GM21825 (cell line): ENCODE data around the gene NFIL3.
A peak's percentile ranks its signal among the peaks of the same experiment; 100 is the strongest.
"Not testable (repeated sequence)": the region's sequence is repeated elsewhere in the genome, so short reads cannot be mapped to it uniquely, and the experiment has no call there.

ENCODE experiments used
- ATAC-seq: cut with Tn5 transposase; IDR thresholded peaks from one replicate; pipeline ENCODE4 v1.9.1; 2021; ENCODE audit warnings: mild to moderate bottlenecking, moderate library complexity; ENCODE audit not compliant: unreplicated experiment

Gene NFIL3, protein sequence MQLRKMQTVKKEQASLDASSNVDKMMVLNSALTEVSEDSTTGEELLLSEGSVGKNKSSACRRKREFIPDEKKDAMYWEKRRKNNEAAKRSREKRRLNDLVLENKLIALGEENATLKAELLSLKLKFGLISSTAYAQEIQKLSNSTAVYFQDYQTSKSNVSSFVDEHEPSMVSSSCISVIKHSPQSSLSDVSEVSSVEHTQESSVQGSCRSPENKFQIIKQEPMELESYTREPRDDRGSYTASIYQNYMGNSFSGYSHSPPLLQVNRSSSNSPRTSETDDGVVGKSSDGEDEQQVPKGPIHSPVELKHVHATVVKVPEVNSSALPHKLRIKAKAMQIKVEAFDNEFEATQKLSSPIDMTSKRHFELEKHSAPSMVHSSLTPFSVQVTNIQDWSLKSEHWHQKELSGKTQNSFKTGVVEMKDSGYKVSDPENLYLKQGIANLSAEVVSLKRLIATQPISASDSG

DNA sequence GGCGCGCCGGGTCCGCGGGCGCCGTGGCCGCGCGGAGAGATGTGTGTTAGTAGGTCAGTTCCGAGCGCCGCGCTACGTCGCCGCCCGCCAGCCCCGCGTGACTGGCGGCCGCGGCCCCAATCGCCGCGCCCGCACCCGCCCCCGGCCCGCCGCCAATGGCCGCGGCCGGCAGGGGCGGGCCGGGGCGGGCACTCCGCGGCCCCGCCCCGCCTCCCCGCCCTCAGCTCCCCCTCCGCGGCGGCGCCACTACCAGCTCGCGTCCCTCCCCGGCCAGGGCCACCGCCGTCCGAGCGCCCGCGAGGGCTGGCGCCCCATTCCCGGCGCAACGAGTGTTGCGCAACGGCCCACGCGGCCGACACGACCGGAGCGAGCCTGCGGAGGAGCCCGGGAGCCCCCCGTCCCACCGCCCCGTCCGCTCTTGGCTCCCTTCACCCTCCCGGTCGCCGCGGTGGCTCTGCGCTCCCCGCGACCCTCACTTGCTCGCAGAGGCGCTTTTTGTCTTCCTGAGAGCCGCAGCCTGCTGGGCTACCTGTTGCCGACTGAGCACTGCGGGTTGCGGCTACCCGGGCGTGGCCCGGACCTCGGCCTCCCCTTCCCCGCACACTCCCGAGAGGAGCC is at the start of gene NFIL3:
Gene NFIL3, minus strand, starts transcription at position 48 of the 618 bp plus-strand sequence. CDS start 13,098 bp downstream, outside the sequence.
- peak; percentile 69 for ATAC-seq

DNA sequence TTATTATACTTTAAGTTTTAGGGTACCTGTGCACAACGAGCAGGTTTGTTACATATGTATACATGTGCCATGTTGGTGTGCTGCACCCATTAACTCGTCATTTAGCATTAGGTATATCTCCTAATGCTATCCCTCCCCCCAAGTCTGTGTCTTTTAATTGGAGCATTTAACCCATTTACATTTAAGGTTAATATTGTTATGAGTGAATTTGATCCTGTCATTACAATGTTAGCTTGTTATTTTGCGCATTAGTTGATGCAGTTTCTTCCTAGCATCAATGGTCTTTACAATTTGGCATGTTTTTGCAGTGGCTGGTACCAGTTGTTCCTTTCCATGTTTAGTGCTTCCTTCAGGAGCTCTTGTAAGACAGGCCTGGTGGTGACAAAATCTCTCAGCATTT is 47.9 kb upstream of the NFIL3 start:
- not testable (repeated sequence) for ATAC-seq

- ATAC-seq, result no peak
These were observed 41.8 kb upstream of the NFIL3 start for GRCh38 chr9:91465420-91465819.

DNA sequence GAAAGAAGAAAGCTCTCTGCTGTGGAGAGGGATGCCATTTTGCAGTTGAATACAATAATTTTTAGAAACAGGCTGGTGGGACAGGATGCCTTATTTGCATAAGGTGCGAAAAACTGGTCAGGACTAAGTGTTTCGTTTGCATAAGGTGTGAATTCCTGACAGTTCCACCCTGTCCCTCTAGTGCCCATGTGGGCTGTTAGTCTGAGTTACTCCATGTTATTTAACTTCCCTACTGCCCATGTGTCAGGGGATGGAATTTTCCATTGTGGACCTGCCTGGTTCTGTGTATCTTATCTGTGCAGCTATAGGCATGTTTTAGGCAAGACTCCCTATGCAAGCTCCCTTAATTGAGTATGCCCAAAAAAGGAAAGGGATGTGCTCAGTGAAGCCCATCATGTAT is 35.3 kb upstream of the NFIL3 start:
- no peak for ATAC-seq

- ATAC-seq, result no peak
These were observed 29.2 kb upstream of the NFIL3 start for GRCh38 chr9:91452844-91453243.

- ATAC-seq, result no peak
These were observed 28.0 kb upstream of the NFIL3 start for GRCh38 chr9:91451431-91452270.

DNA sequence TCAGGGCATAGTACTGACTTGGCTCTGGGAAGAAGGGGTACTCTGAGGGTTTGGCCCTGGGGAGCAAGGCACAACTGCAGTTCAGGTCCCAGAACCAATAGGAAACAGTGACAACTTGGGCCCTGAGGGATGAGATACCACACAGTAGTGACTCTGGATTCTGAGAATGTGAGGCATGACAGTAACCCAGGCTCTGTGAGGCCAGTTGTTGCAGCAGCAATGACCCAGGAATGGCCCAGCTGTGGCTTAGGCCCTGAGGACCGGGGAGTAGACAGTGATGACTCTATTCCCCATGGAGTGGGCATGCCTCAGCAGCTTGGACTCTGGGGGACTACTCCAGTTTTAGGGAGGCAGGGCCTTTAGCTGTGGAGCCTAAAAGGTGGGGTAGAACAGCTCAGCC is 21.5 kb upstream of the NFIL3 start:
- ATAC-seq, result no peak

DNA sequence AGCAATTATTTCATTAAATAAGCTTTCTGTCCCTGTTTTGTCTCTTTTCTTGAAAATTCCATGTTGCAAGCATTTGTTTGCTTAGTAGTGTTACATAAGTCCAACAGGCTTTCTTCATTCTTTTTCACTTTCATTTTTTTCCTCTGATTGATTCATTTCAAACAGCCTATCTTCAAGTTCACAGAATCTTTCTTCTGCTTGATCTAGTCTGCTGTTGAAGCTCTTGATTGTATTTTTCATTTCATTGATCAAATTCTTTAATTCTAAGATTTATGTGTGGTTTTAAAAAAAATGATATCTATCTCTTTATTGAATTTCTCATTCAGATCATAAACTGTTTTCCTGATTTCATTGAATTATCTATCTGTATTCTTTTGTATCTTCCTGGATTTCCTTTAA is 20.4 kb upstream of the NFIL3 start:
- ATAC-seq, result no peak

DNA sequence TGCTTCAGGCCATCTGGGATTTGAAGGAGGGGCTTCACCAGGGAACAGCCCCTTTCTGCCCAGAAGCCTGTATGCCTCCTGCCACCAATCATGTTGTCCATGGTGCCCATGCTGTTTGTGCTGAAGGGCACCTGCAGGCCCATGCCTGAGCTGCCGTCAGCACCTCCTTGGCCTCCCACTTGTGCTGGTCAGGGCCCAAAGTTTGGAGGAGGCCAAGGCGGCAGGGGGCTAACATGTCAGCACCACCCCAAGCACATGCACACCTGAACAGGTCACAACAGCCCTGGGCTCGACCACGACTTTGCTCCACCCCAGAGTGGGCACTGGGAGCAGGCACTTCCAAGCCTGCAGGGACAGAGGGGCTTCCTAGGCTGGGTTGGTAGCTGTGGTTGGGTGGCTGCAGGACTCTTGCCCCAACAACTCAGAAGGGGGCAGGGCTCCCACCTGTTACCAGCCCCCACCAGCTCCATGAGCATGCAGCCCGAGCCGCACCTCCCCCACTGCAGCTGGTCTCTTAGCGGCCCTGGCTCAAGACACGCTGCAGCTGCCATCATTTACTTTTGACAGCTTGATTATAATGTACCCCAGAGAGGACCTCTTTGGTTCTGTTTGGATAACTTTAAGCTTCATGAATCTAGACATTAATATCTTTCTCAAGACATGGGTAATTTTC is 19.8 kb upstream of the NFIL3 start:
- no peak for ATAC-seq

- no peak for ATAC-seq
These were observed 13.2 kb upstream of the NFIL3 start for GRCh38 chr9:91436841-91437240.

- no peak for ATAC-seq
These were observed 9.5 kb upstream of the NFIL3 start for GRCh38 chr9:91433180-91433579.

DNA sequence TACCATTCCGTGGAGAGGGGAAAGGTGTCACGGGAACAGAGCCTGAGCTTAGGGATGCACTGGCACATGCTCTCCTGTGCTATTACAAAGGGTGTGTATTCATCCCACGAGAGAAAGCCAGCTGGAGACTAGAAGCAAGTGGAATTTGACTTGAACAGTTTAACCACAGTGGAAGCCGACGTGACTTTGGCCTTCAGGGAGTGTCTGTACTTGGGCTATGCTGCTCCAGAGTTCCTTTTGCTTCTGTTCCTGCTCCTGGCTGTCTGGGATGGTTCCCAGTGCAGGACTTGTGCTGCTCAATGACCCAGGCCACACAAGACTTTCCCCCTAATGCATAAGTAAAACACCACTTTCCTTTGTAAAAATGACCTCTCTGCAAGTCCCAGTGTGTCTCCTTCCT is 7.9 kb upstream of the NFIL3 start:
- no peak for ATAC-seq

DNA sequence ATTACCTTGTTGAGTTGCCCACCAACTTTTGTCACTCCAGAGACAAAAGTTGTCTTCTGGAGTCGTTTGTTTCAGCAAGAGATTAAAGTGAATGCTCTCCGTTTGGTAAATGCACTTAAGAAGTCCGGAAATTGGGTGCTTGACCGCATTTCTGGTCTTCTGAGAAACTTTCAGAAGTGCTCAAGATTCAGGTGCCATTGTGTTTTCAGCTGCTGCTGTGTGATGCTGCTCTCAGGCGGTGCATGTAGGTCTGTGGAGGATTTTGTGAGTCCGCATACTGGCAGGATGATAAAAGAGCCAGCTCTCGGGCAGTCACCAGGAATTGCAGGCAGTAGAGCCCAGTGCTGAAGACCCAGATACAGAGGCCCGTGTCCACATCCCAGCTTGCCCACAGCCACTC is 5.9 kb upstream of the NFIL3 start:
- ATAC-seq, result no peak

DNA sequence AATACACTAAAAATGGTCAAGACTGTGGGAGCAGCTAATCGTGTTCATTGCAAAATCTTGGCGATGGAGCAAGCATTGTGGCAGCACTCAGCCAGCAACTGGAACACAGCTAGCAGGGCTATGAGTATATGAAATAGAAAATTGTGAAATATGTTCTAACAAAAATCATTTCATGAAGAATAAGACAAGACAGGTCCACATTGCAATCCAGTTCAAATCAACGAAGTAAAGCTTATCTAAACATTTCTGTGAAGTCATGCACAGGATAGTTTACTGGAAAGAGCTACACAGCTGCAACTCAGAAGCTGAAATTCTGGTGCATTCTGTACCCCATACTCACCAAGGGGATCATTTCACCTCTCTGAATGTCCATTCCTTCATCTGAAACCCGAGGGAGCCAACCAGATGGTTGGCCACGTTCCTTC is 5.3 kb upstream of the NFIL3 start:
- no peak for ATAC-seq

GRCh38 chr9:91428436-91428835 is 4.8 kb upstream of the NFIL3 start:
- ATAC-seq, result no peak

GRCh38 chr9:91427873-91428272 is 4.2 kb upstream of the NFIL3 start:
- no peak for ATAC-seq

DNA sequence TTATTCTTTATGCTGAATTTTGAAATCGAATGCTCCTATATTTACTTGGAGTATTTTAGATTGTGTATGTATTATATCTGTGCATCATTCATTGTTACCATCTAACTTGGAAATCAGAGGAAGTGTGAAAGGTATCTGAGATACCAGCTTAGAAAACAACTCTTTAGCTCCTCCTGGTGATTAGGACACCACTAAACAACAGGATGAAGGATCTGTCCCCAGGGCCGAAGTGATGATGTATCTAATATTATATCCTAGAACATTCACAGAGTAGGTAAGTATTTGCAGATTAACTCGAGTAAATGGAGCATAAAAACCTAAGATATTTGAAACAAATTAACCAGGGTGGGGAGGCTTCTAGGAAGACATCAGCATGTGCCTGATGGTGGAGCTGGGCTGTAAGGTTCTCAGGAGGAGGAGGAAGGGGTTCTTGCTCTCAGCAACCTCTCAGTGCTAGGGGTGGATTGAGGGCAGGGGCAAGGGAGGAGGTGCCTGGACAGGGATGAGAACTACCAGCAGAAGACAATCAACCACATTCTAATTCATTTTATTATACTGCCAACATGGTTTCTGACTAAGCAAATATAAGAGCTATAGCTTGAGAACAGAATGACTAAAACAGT is 2.6 kb upstream of the NFIL3 start:
- no peak for ATAC-seq

DNA sequence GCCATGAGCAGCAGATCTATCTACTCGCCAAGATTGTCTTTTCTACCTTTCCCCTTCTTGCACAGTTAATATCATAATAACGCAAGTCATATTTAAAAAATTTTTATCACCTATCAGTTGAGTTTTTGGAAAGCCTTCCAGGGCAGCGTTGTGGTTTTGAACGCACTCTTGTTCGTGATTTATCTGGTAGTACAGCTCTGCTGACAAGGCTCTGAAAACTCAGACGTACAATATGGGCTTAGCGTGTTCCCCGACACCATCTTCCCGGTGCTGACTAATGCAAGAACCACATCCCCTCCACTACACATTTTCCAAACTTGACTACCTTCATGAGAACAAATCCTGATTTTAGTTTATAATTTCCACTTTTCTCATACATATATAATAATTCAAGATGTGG is 1.6 kb upstream of the NFIL3 start:
- ATAC-seq, result no peak

- ATAC-seq, result peak; percentile 8
These were observed 958 bp upstream of the NFIL3 start for GRCh38 chr9:91424403-91425176.
